Mucosa of descending colon (tissue), 3 donors: ENCODE data around the gene LIMCH1. TPM values are rescaled to one million over a fixed set of nuclear protein-coding genes. Genes with fewer than 3 reads are reported as not detected.

ENCODE experiments used
- ATAC-seq: fragments of 200-7000 bp; cut with Tn5 transposase; one replicate; pipeline ENCODE4 v1.9.1; 2020; ENCODE audit warnings: mild to moderate bottlenecking, moderate library complexity
- DNase-seq, 3 donors: peaks; one replicate each; pipeline ENCODE4 v3.0.0-alpha.2; 2020
- H3K36me3 ChIP-seq: fragments of 200-600 bp; one replicate; pipeline ENCODE4 v1.8.0; 2021; ENCODE audit warnings: low read depth, mild to moderate bottlenecking
- H3K4me1 ChIP-seq: fragments of 200-600 bp; one replicate; pipeline ENCODE4 v1.8.0; 2021; ENCODE audit warnings: low read depth, mild to moderate bottlenecking
- H3K4me3 ChIP-seq: fragments of 200-600 bp; one replicate; pipeline ENCODE4 v1.8.0; 2021; ENCODE audit warnings: mild to moderate bottlenecking
- H3K9me3 ChIP-seq: fragments of 200-600 bp; one replicate; pipeline ENCODE4 v1.8.0; 2021; ENCODE audit warnings: mild to moderate bottlenecking
- CTCF ChIP-seq: fragments of 200-600 bp; IDR thresholded peaks from one replicate; pipeline ENCODE4 v1.8.0; 2022; ENCODE audit warnings: antibody characterized with exemption, mild to moderate bottlenecking
- intact Hi-C, 2 donors: fragments of 100-400 bp; cut with DNase I in 1 of 2; cut with micrococcal nuclease in 1 of 2; formaldehyde crosslinking; loops; one replicate each; pipeline versions ENCODE4 v1.11.0 to v1.11.1; 2022; cut with DNase I, micrococcal nuclease
- total RNA-seq, 3 donors: library from RNA; stranded (reverse); fragmentation: NEBNext Ultra II Directional in 2 of 3; extraction: Animal tissue kit (Norgen Biotek cat#: 25700) in 2 of 3; gene quantifications; one replicate each; pipeline versions ENCODE4 v1.2.1 to v1.2.4, GENCODE V29; 2021 to 2023
- donor health status: DM: no; HTN: no; CAD: no; lungs with moderate emphysema.
- donor health status: DM: no; HTN: no; CAD: no.
- donor health status: DM: no; HTN: yes; CAD: no.

Gene LIMCH1
- total RNA-seq, 3 donors from 2014 or later, result 9.2 to 15.7 (median 9.6) TPM

- ATAC-seq, result no peak
- Histone ChIP-seq H3K9me3 (no peaks in the 10 kb centered on the region), H3K36me3 (no peaks in the 10 kb centered on the region), H3K4me3 (no peak overlapping the region), H3K4me1 (no peaks in the 10 kb centered on the region)
- intact Hi-C loops, result no loop called here
- TF ChIP-seq CTCF, result no peak
- no peak for DNase-seq
Measured at GRCh38 chr4:41619161-41619560, 81.2 kb downstream of the LIMCH1 start.

GRCh38 chr4:41620594-41621256, 82.8 kb downstream of the LIMCH1 start:
- ATAC-seq, result no peak

GRCh38 chr4:41622787-41623186, 84.8 kb downstream of the LIMCH1 start:
- Histone ChIP-seq H3K9me3 (no peaks in the 10 kb centered on the region), H3K4me3 (no peak overlapping the region), H3K4me1 (no peaks in the 10 kb centered on the region), H3K36me3 (no peaks in the 10 kb centered on the region)
- TF ChIP-seq CTCF, result no peak
- intact Hi-C loops, result no loop called here
- ATAC-seq (no peak), DNase-seq (no peak)

More at GRCh38 chr4:41620594-41621256, 82.8 kb downstream of the LIMCH1 start:
- no peaks in the 10 kb centered on the region for H3K9me3 ChIP-seq
- no peak for TF ChIP-seq CTCF
- H3K4me3 ChIP-seq, result no peak overlapping the region
- no peaks in the 10 kb centered on the region for H3K4me1 ChIP-seq
- no peaks in the 10 kb centered on the region for H3K36me3 ChIP-seq
- DNase-seq, result no peak
- intact Hi-C loops, result no loop called here

- H3K4me1 ChIP-seq, result no peaks in the 10 kb centered on the region
- H3K9me3 ChIP-seq, result no peaks in the 10 kb centered on the region
- ATAC-seq (no peak), DNase-seq (no peak)
- TF ChIP-seq CTCF, result no peak
- no peaks in the 10 kb centered on the region for H3K36me3 ChIP-seq
- intact Hi-C loops, result no loop called here
- no peak overlapping the region for H3K4me3 ChIP-seq
Measured at GRCh38 chr4:41624765-41625164, 86.8 kb downstream of the LIMCH1 start.

- intact Hi-C loops, result no loop called here
- Histone ChIP-seq H3K9me3 (no peaks in the 10 kb centered on the region), H3K36me3 (no peaks in the 10 kb centered on the region), H3K4me3 (no peak overlapping the region), H3K4me1 (no peaks in the 10 kb centered on the region)
- no peak for ATAC-seq
- DNase-seq, result no peak
- no peak for TF ChIP-seq CTCF
Measured at GRCh38 chr4:41625531-41625930, 87.6 kb downstream of the LIMCH1 start.

- H3K4me1 ChIP-seq, result no peaks in the 10 kb centered on the region
- no peak overlapping the region for H3K4me3 ChIP-seq
- no peaks in the 10 kb centered on the region for H3K9me3 ChIP-seq
- intact Hi-C loops, result no loop called here
- TF ChIP-seq CTCF, result no peak
- H3K36me3 ChIP-seq, result no peaks in the 10 kb centered on the region
- DNase-seq (no peak), ATAC-seq (no peak)
Measured at GRCh38 chr4:41628936-41629335, 91.0 kb downstream of the LIMCH1 start.
